H9 (cell line): Measurements from ENCODE around the gene TOGARAM1. TPM values are rescaled to one million over a fixed set of nuclear protein-coding genes. Genes with fewer than 3 reads are reported as not detected.

Experiments
- DNase-seq: peaks from one replicate; pipeline ENCODE4 v3.0.0-alpha.2; 2017
- H2AFZ ChIP-seq: one replicate; pipeline ENCODE4 v1.6.1; 2013; ENCODE audit warnings: mild to moderate bottlenecking, low read length, control low read depth, moderate library complexity
- H2AK5ac ChIP-seq: 2 replicates; pipeline ENCODE4 v1.6.1; 2013; ENCODE audit warnings: low read length, control low read depth, mixed read lengths; ENCODE audit not compliant: insufficient read length
- H2BK120ac ChIP-seq: one replicate; pipeline ENCODE4 v1.6.1; 2013; ENCODE audit warnings: low read depth, mild to moderate bottlenecking, low read length, control low read depth, inconsistent platforms; ENCODE audit not compliant: poor library complexity, severe bottlenecking
- H2BK12ac ChIP-seq: 2 replicates; pipeline ENCODE4 v1.6.1; 2013; ENCODE audit warnings: low read length, control low read depth, mixed read lengths, low read depth; ENCODE audit not compliant: insufficient read length
- H2BK15ac ChIP-seq: 2 replicates; pipeline ENCODE4 v1.6.1; 2013; ENCODE audit warnings: low read depth, low read length, control low read depth
- H2BK20ac ChIP-seq: one replicate; pipeline ENCODE4 v1.6.1; 2013; ENCODE audit warnings: low read depth, mild to moderate bottlenecking, low read length, control low read depth, inconsistent platforms; ENCODE audit not compliant: poor library complexity, severe bottlenecking
- H2BK5ac ChIP-seq: 2 replicates; pipeline ENCODE4 v1.6.1; 2013; ENCODE audit warnings: low read length, control low read depth, mixed read lengths; ENCODE audit not compliant: insufficient read length
- H3K14ac ChIP-seq: 2 replicates; pipeline ENCODE4 v1.6.1; 2013; ENCODE audit warnings: low read length, control low read depth; ENCODE audit not compliant: insufficient read depth
- H3K18ac ChIP-seq: 2 replicates; pipeline ENCODE4 v1.6.1; 2013; ENCODE audit warnings: low read depth, mild to moderate bottlenecking, mixed read lengths, low read length, control low read depth; ENCODE audit not compliant: insufficient read length
- H3K23ac ChIP-seq: 2 replicates; pipeline ENCODE4 v1.6.1; 2013; ENCODE audit warnings: low read length, control low read depth, mixed read lengths, low read depth; ENCODE audit not compliant: insufficient read length
- H3K23me2 ChIP-seq: 2 replicates; pipeline ENCODE4 v1.6.1; 2013; ENCODE audit warnings: low read depth, mild to moderate bottlenecking, mixed read lengths, low read length, control low read depth; ENCODE audit not compliant: insufficient read length, poor library complexity, severe bottlenecking
- H3K27ac ChIP-seq: 2 replicates; pipeline ENCODE4 v1.5.1; 2013; ENCODE audit warnings: low read length, control low read depth, mixed read lengths, low read depth; ENCODE audit not compliant: insufficient read length
- H3K27me3 ChIP-seq: 2 replicates; pipeline ENCODE4 v1.6.1; 2013; ENCODE audit warnings: low read length, control low read depth, inconsistent platforms; ENCODE audit not compliant: insufficient read depth
- H3K4ac ChIP-seq: 2 replicates; pipeline ENCODE4 v1.6.1; 2013; ENCODE audit warnings: low read depth, mild to moderate bottlenecking, control low read depth, inconsistent platforms, low read length, moderate library complexity
- H3K4me1 ChIP-seq: 2 replicates; pipeline ENCODE4 v1.6.1; 2013; ENCODE audit warnings: low read length, control low read depth, inconsistent platforms; ENCODE audit not compliant: insufficient read depth
- H3K4me2 ChIP-seq: 2 replicates; pipeline ENCODE4 v1.6.1; 2013; ENCODE audit warnings: low read length, control low read depth, mixed read lengths; ENCODE audit not compliant: insufficient read length, insufficient read depth
- H3K56ac ChIP-seq: 2 replicates; pipeline ENCODE4 v1.6.1; 2013; ENCODE audit warnings: low read depth, mild to moderate bottlenecking, mixed read lengths, low read length, control low read depth; ENCODE audit not compliant: insufficient read length
- H3K79me1 ChIP-seq: 2 replicates; pipeline ENCODE4 v1.6.1; 2013; ENCODE audit warnings: low read depth, mild to moderate bottlenecking, moderate library complexity, low read length, control low read depth, inconsistent platforms; ENCODE audit not compliant: insufficient read depth, poor library complexity, severe bottlenecking
- H3K79me2 ChIP-seq: 2 replicates; pipeline ENCODE4 v1.6.1; 2013; ENCODE audit warnings: low read length, control low read depth, inconsistent platforms; ENCODE audit not compliant: insufficient read depth
- H3K9ac ChIP-seq: 2 replicates; pipeline ENCODE4 v1.6.1; 2013; ENCODE audit warnings: low read length, control low read depth, mixed read lengths; ENCODE audit not compliant: insufficient read length; ENCODE audit errors: extremely low read depth
- H3K9me3 ChIP-seq: one replicate; pipeline ENCODE4 v1.6.1; 2013; ENCODE audit warnings: low read depth, low read length, inconsistent platforms; ENCODE audit not compliant: control insufficient read depth
- H3T11ph ChIP-seq: one replicate; pipeline ENCODE4 v1.6.1; 2013; ENCODE audit warnings: mild to moderate bottlenecking, low read length, control low read depth, inconsistent platforms
- H4K20me1 ChIP-seq: one replicate; pipeline ENCODE4 v1.6.1; 2013; ENCODE audit not compliant: control insufficient read depth, insufficient read length, insufficient read depth
- H4K5ac ChIP-seq: 2 replicates; pipeline ENCODE4 v1.6.1; 2013; ENCODE audit warnings: low read depth, mild to moderate bottlenecking, mixed read lengths, low read length, control low read depth; ENCODE audit not compliant: insufficient read length
- H4K8ac ChIP-seq: replicated peaks from 2 replicates; pipeline ENCODE4 v1.6.1; 2013; ENCODE audit warnings: low read length, control low read depth, mixed read lengths, low read depth; ENCODE audit not compliant: insufficient read length
- H4K91ac ChIP-seq: 2 replicates; pipeline ENCODE4 v1.6.1; 2013; ENCODE audit warnings: low read depth, mild to moderate bottlenecking, moderate library complexity, mixed read lengths, low read length, control low read depth; ENCODE audit not compliant: insufficient read length
- H3K27ac Mint-ChIP-seq, 3 experiments: 2 replicates in 2 of 3; 3 replicates in 1 of 3; pipeline ENCODE4 v1.8.0; 2020 to 2021; ENCODE audit warnings: mixed read lengths in 3 of 3, mild to moderate bottlenecking in 1 of 3, moderate library complexity in 1 of 3
- H3K27me3 Mint-ChIP-seq: 2 replicates; pipeline ENCODE4 v1.8.0; 2021; ENCODE audit warnings: low read depth, mild to moderate bottlenecking, moderate library complexity, mixed read lengths
- H3K36me3 Mint-ChIP-seq, 3 experiments: 2 replicates in 2 of 3; 3 replicates in 1 of 3; pipeline ENCODE4 v1.8.0; 2020 to 2021; ENCODE audit warnings: low read depth in 3 of 3, mixed read lengths in 3 of 3; ENCODE audit not compliant: insufficient read depth in 1 of 3
- H3K4me1 Mint-ChIP-seq, 2 experiments: 2 replicates each; pipeline ENCODE4 v1.8.0; 2020; ENCODE audit warnings: mixed read lengths in 2 of 2
- H3K4me3 Mint-ChIP-seq, 2 experiments: 2 replicates in 1 of 2; 3 replicates in 1 of 2; pipeline ENCODE4 v1.8.0; 2020 to 2021; ENCODE audit warnings: mild to moderate bottlenecking in 2 of 2, mixed read lengths in 2 of 2, moderate library complexity in 1 of 2
- H3K9me3 Mint-ChIP-seq, 2 experiments: 2 replicates in 1 of 2; 3 replicates in 1 of 2; pipeline ENCODE4 v1.8.0; 2020; ENCODE audit warnings: mild to moderate bottlenecking in 2 of 2, mixed read lengths in 2 of 2, moderate library complexity in 1 of 2
- WGBS: extraction: QIAGEN DNeasy Blood & Tissue Kit; methylation state at CpG from one replicate; pipeline ENCODE4 v1.1.7; 2013; ENCODE audit warnings: missing lambda C conversion rate, low lambda C conversion rate, mixed read lengths; ENCODE audit not compliant: insufficient read length; ENCODE audit errors: extremely low coverage; 5-methylcytosine and 5-hydroxymethylcytosine counted together
- total RNA-seq: library from RNA; stranded (reverse); gene quantifications from 2 replicates; pipeline ENCODE4 v1.2.1, GENCODE V29; 2021
- TF ChIP-seq, protein P1 (sequence below): fragments of 200-600 bp; sonication (generic); conservative IDR thresholded peaks from 3 replicates; pipeline ENCODE4 v1.8.0; 2021; ENCODE audit warnings: antibody characterized with exemption, mild to moderate bottlenecking

The TOGARAM1 gene
- total RNA-seq, 1 experiment from 2014 or later, result 11.4 TPM

- H4K5ac ChIP-seq, result no peak overlapping the region
- H2AFZ ChIP-seq, result no peak overlapping the region
- H4K91ac ChIP-seq, result no peak overlapping the region
- no peaks in the 10 kb centered on the region for H3K79me2 ChIP-seq
- no peak overlapping the region for H2BK20ac ChIP-seq
- no peak overlapping the region for H2AK5ac ChIP-seq
- no peak overlapping the region for H3K4ac ChIP-seq
- no peak overlapping the region for H3K27ac ChIP-seq
- no peak overlapping the region for H3K27ac Mint-ChIP-seq
- H3K56ac ChIP-seq, result no peak overlapping the region
- H3K9ac ChIP-seq, result no peak overlapping the region
- H3K4me2 ChIP-seq, result no peak overlapping the region
- H2BK12ac ChIP-seq, result no peak overlapping the region
- no peak overlapping the region for H3K4me3 Mint-ChIP-seq
- H3K23ac ChIP-seq, result no peak overlapping the region
- H3K14ac ChIP-seq, result no peak overlapping the region
- no peaks in the 10 kb centered on the region for H3K4me1 ChIP-seq
- no peak overlapping the region for H2BK5ac ChIP-seq
- H4K20me1 ChIP-seq, result no peaks in the 10 kb centered on the region
- H3K36me3 Mint-ChIP-seq, result peaks cover 2 to 9% (median 3%) of the 10 kb centered on the region in 3 experiments; a peak in 4 of 7 replicates
- no peaks in the 10 kb centered on the region for H3K4me1 Mint-ChIP-seq
- no peaks in the 10 kb centered on the region for H3K9me3 ChIP-seq
- H3K79me1 ChIP-seq, result no peaks in the 10 kb centered on the region
- no CpG with 5 or more reads among the region's 3 CpGs for WGBS
- H3K27me3 ChIP-seq, result no peaks in the 10 kb centered on the region
- H4K8ac ChIP-seq, result no peak overlapping the region
- no peak overlapping the region for H2BK15ac ChIP-seq
- H3K18ac ChIP-seq, result no peak overlapping the region
- no peaks in the 10 kb centered on the region for H3K9me3 Mint-ChIP-seq
- H3K27me3 Mint-ChIP-seq, result no peaks in the 10 kb centered on the region
- TF ChIP-seq, protein P1, sequence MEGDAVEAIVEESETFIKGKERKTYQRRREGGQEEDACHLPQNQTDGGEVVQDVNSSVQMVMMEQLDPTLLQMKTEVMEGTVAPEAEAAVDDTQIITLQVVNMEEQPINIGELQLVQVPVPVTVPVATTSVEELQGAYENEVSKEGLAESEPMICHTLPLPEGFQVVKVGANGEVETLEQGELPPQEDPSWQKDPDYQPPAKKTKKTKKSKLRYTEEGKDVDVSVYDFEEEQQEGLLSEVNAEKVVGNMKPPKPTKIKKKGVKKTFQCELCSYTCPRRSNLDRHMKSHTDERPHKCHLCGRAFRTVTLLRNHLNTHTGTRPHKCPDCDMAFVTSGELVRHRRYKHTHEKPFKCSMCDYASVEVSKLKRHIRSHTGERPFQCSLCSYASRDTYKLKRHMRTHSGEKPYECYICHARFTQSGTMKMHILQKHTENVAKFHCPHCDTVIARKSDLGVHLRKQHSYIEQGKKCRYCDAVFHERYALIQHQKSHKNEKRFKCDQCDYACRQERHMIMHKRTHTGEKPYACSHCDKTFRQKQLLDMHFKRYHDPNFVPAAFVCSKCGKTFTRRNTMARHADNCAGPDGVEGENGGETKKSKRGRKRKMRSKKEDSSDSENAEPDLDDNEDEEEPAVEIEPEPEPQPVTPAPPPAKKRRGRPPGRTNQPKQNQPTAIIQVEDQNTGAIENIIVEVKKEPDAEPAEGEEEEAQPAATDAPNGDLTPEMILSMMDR, result no peak
- no peak for DNase-seq
- H2BK120ac ChIP-seq, result no peak overlapping the region
- H3T11ph ChIP-seq, result no peak overlapping the region
- H3K23me2 ChIP-seq, result no peaks in the 10 kb centered on the region
Measured at GRCh38 chr14:45065540-45065939, 103.5 kb downstream of the TOGARAM1 start.
